Hypothalamus (tissue), 51 donors: ENCODE results near the gene NUB1.

Source experiments
- DNase-seq, 51 donors: peaks; one replicate each; lab custom pipeline; 2025; lab: John Stamatoyannopoulos, UW

Gene NUB1

DNA sequence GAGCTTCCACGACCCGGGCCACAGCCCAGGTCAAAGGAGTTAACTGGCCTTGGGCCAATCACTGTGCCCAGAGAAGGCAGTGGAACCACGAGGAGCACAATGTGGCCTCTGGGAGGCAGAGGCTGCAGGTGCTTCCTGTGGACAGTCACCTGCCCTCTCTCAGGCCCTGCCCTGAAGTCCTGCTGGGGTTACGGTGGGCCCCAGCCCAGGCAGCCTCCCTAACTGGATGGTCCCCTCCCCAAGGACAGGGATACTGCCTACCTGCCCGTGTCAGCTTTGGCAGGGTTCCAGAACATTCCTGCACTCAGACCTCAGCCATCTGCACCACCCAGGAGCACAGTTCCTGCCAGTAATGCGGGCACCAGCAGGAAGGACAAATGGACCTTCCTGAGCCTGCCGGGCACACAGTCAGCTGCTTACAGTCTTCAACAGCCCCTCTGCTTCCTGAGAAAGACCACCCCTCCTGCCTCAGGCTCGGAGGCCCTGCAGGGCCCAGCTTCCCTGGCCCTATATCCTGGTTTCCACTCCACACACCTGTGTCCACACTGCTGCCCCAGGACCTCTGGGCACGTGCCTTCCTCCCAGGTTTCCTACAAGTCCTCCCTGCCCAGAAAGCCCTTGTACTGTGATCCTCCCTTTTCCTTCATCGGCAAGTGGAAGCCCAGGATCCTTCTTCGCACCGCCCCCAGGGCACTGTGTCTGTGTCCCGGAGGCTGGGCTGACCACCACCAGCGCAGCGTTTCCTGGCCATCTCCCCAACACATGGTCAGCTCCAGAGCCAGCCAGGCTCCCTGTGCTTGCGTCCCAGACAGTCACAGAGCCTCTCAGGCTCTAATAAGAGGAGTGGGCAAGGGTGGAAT, 44.9 kb downstream of the NUB1 start:
- DNase-seq, result no peak

DNA sequence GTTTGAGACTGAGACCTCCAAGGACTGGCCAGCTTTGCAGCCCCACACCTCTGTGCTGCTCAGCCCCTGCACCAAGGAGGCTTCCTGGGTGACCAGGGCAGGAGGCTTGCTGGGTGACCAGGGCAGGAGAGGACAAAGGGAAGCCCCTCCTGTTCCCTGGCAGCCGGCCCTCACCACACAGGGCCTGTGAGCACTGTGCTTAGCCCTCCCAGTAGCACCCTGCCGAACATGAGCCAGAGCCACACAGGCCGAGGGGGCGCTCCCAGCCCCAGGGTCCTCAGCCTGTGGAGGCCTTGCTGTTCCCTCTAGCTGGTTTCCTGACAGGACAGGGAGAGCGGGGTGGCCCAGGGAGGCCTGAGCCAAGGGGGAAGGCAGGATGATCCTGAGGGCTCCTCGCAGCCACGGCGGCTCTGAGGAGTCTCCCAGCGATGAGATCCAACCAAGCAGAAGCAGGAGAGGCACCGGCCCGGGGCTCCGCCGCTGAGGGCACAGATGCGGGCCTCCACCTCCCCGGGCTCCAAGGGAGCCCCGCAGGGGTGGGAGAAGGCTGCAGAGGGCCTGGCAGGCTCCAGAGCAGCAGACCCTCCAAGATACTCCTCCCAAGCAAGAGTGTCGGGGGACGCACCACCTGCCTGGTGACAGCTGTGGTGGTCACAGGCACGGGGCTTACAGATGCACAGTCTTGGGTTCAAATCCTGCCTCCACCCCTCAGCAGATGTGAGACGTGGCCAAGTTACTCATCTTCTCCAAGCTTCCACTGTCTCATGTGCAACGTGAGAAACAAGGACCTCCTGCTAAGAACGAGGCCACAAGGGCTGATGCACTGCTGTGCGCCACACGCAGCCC, 45.8 kb downstream of the NUB1 start:
- DNase-seq, result no peak

DNA sequence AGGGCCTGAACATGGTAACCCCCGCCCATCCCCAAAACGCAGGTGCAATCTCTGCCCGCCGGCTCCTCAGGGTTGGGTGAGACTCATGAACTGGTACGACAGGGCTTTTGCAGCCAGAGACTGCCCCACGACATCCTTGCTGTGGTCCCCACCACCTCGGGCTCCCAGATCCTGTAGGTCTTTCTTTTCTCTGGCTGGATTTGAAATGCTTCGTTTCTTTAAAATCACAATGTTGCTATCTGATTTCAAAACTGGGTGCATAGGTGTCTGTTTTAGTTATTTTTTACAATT, 46.3 kb downstream of the NUB1 start:
- no peak for DNase-seq

DNA sequence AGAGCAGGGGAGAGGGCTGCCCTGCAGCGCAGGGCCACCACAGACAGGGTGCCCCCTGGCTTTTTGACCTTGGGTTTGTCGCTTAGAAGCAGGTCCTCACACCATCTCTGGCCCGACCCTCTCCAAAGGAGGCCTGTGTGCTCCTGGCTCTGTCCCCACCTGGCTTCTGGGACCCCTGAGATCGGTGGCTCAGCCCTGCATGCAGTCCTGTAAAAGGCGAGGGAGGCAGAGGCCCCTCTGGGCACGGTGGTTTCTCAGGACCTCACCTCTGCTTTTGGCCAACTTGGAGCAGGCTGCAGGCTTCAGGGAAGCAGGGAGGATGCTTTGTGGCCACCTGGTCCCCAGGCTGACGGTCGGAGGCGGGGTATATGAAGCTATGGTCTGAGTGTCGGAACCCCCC, 46.8 kb downstream of the NUB1 start:
- no peak for DNase-seq

DNA sequence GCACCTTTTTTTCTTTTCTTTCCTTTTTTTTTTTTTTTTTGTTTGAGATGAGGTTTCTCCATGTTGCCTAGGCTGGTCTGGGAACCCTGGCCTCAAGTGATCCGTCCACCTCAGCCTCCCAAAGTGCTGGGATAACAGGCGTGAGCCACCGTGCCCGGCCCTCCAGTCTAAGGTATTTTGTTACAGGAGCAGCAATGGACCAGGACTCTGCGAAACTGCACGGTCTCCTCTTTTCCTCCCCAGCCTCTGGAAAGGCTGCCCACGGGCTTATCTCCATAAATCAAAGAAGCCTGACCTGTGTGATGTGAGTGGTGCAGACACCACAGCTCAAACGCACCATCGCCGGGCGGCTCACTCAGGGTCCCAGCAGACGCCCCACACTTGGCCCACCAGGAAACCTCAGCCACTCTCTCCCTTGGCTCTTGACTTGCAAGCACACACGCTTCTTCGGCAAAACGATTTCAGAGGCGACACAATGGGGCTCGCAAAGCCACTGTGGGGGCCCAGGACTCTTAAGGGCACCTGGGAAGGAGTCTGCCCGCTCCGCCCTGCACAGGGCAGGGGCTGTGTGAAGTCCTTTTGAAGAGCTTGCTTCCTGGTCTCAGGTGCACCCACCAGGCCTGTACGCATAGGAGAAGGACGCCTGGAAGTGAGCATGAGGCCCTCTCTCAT, 47.6 kb downstream of the NUB1 start:
- DNase-seq, result no peak

DNA sequence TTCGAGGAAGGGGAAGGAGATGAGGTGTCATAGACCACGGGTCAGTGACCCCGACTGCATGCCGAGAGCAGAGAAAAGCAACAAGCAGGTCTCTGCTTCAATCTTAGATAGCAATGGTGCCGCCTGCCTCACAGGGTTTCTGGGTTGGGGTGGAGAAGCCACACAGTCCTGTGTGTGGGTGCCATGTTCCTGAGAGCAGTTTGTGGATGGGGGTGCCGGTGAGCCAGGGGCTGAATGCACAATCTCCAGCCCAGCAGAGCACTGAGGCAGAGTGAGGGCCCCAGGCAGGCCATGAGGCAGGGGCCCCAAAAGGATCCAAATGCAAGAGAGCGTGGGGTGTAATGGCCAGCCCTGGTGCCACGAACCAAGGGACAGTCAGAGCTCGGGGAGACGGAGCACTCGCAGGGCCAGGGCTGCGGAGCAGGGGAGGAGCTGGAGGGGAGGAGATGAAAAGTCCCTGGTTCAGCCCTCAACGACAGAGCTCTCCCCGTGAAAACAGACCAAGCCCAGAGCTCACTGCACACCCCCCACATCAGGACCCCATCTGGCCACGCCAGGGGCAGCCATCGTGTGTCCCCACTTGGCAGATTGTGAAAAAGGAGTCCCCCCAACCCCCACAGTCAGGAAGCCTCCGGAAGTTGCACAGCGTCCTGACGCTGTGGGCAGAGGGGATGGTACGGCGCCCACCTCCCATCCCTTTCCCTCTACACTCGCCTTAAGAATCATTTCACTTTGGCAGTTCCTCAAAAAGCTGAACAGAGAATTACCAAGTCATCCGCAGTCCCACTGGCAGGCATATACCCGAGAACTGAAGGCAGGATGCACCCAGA, 48.4 kb downstream of the NUB1 start:
- DNase-seq, result no peak

DNA sequence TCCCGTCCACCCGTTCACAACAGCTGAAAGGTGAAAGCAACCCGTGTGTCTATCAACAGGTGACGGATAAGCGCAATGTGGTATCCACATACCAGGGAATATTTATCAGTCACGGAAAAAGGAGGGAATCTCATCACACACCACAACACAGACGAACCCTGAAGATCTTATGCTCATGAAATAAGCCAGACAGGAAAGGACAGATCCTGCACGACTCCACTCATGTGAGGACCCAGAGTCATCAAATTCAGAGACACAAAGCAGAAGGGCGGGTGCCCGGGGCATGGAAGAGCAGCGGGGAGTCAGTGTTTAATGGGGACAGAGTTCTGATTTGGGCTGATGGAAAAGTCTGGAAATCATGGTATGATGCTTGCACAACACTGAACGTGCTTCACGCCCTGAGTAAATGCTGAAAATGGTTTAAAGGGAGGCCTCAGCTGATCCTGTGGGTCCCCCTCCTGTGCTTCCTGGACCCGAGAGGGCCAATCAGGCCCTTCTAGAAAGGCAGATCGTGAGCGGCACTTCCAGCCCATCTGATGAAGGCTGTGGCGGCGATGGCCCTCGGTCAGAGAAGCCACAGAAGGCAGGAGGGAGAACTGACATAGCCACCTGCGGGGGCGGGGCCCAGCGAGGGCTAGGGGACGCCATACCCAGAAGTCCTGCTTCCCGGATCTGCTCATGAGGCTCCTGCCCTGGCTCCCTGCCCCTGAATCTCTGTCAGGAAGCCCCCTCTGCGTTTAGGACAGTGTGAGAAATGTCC, 49.2 kb downstream of the NUB1 start:
- DNase-seq, result no peak

DNA sequence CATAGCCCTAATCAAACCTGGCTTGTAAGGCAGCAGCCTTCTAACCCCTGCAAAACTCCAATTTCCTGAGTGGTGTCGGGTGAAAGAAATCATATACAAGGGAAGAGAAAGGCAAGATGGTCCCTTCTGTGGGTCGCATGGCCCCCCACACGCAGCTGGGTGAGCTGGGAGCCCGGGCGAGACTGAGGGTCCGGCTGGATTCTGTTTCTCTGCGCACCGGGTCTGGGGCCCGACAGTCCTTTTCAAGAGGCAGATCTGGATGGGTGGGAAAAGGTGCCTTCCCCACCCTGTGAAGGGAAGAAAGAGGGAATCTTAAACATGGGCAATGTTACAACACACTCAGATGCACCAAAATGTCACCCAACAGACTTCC, 49.7 kb downstream of the NUB1 start:
- no peak for DNase-seq

DNA sequence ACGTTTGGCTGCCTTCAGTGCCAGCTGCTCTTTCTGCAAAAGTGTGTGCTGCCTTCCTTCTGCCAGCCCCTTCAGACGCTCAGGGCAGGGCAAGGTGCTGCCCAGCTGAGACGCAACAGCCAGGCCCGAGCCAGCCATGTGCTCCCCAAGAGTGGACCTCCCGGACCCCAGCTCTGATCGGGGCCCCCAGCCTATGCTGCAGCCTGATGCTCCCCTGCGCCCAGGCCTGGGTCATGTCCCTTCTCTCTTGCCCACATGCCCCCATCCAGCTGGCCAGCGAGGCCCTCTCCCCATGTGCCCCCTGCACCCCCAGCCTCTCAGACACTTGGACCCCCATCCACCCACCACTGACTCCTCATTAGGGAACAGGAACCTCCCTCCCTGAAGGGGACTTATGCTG, 50.4 kb downstream of the NUB1 start:
- DNase-seq, result no peak

DNA sequence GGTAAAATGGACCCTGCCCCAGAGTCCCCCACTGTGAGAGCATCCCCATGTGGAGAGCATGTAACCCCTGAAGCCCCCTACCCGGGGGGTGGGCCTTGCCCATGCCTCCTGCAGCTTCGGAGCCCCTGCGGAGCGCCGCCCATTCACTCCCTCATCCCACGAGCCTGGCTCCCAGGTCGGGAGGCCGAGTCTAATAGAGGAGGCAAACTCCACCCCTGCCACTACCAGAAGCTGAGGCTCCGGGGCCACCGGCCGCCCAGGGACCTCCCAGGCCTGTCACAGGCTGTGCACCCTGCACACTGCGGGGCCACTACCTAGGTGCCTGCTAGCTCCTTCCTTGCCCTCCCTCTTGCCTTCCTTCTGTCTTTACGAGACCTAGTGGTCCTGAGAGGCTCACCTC, 50.8 kb downstream of the NUB1 start:
- DNase-seq, result no peak

DNA sequence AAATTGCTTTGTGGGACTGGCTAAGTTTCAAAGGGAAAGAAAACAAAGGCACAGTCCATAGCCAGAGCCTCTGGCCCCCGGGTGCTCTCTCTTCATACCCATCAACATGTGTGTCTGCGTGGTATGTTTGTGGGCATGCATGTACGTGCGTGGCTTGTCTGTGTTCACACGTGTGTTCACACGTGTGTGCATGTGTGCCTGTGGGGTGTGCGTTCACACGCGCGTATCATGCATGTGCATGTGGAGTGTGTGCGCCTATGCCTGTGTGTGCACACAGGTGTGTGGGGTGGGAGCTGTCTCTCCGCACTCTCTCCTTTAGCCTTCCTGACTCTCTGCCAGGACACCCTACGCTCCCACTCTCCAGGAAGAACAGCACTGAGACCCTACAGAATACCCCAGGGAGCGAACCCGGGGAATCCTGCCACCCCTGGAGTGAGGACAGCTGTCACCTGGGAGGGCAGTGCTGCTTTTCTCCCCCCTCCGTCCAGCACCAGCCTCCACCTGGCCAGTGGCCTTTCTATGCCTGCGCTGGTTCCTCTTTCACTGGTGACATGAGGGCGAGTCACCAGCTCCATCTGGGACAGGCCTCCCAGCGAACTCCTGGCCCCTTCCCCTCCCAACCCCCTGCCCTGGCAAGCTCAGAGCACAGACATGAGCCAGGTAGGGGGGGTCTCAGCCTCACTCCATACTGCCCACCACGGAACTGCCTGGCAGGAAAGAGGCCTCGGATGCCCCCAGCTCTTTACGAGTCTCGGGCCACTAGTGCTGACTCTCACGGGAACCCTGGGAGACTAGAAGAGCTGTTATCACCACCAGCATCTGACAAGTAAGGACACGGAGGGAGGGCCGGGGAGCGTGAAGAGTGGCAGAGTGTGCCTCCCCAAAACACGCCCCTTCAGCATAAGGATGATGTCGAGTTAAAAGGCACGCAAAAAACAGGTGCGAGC, 51.7 kb downstream of the NUB1 start:
- DNase-seq, result no peak

DNA sequence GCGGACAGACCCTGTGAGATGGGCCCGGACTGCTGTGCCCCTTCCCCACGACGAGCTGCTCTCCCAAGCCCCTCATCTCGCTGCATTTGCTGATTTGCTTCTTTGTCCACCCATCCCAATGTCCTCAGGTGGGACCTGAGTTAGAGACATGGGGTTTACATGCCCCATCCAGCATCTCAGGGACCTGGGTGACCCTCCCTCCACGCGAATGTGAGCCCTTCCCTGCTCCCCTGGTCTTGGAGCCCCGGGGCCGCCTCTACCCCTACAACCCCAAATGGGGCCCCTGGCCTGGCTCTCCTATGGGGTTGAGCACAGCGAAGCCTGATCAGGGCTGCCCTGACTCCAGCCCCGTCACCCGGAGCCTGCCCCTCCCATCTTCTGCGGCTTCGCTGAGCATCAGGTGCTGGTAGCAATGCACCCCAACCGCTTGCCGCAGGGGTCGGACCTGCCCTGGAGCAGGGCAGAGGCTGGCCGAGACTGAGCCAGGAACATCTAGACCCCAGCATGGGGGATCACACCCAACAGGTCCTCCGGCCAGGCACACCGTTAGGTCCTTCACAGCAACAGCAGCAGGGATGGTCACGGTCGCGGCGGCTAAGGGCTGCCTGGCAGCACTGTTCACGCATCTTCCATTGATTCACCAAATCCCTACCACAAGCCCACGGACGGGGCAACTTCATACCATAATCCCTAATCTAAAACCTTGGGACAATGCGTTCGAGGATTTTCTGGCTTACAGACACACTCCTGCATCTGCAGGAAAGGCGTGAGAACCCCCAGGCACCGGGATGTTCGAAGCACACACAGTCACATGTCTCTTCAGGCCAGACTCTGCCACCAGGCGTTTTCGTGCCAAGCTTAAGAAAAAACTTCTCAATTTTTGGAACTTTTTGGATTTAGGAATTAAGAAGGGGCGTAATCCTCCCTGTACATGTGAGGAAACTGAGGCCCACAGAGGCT, 52.7 kb downstream of the NUB1 start:
- DNase-seq, result no peak

DNA sequence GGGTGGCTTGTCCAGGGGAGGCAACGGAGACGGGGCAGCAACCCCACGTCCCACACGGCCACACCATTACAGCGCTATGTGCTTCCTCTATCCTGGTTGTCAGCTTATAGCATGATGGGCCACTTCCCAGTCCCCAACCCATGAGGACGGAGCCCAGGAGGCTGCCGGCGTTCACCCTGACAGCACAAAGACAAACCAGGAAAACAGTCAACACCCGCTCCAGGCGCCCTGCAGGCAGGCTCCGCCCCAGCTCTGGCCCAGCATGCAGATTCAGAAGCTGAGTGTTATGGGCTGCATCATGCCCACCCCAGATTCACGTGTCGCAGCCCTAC, 53.4 kb downstream of the NUB1 start:
- no peak for DNase-seq

DNA sequence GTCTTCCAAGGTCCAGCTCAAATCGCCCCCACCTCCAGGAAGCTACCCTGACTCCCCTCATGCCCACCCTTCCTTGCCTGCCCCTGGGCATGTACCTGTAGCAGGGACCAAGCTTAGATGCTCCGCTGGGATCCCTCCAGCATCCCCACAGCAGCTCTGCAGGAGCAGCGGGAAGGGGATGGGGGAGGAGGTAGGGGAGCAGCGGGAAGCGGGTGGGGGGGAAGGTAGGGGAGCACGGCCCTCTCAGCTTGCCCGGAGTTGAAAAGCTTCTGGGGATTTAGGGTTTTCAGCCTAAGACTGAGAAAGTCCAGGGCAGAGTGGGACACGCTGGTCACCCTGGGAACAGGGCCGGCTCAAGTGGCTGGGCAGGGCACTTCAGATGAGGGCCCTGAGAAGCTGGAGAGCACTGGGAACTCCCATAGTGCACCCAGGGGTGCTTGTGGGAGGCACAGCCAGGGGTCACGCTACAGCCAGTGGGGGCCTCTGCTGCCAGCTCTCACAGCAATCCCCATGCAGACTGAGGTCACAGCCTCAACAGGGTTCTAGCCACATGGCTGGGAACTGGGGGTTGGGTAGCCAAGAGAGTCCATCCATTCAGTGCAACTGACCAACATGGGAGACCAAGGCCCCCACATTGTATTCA, 54.8 kb downstream of the NUB1 start:
- no peak for DNase-seq

DNA sequence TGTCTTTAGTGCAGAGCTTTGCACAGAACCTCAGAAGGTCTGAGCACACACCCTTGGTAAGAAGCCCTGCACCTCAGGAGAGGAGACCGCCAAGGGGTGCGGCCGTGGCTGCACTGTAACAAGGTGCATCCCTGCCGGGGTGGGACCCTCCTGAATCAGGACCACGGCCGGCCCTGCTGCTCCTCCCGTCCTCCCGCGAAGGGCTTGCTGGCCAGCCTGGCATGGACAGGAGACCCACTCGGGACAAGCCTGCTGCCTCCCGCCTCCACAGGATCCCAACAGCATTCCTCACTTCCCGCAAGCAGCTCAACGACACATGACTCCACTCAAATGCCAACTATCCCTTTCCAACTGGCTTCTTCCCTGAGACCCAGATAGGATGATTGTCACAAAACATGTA, 55.4 kb downstream of the NUB1 start:
- no peak for DNase-seq

DNA sequence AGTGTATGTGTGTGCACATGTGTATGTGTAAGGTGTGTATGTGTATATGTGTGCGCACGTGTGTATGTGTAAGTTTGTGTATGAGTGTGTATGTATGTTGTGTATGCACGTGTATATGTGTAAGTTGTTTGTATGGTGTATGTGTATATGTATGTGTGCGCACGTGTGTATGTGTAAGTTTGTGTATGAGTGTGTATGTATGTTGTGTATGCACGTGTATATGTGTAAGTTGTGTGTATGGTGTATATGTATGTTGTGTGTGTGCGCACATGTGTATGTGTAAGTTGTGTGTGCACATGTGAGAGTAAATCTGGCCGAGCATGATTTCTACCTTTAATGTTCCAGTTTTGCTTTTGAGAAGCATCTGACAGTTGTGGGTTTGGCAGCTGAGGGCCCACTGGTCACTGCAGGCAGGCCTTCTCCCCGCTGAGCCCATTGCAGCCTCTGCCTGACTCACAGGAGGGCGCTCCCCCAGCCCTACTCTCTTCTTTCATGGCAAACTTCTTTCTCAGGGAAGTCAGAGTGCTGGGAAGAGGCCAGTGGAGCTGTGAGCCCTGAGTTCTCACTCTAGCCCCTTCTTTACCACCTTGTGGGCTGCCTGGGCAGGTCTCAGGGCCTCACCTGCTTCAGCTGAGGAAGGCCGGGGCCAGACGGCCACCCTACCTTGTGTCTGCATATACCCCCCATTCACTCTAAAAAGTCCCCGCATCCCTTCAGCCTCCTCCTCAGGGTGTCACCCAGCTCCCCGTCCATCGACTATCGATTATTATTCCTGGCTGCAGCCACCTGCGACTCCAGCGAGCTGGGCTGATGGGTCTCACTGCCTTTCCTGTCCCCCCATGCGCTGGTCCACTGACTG, 57.1 kb downstream of the NUB1 start:
- no peak for DNase-seq

DNA sequence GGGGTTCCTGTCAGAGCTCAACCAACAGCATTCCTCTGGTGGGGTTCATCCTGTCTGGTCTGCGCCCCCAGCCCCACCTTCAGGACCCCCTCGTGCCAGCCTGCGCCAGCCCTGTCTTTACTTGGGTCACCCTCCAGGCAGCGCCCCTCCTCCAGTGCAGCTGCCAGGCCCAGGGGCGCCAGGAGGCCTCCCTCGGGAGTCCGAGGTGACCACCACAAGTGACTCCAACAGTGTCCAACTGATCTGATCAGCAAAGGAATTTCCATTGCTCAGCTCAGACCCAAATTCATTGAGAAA, 57.6 kb downstream of the NUB1 start:
- no peak for DNase-seq
